Activated T-helper 1 cell treated with anti-CD3 and anti-CD28 coated beads, Interleukin-12 subunit alpha, Interleukin-12 subunit beta, Interleukin-2, Interleukin-4 antibody, amounts not matched to agents 30 ng/mL and 10 ng/mL and 1 ng/mL, durations not matched to agents 14 hours and 24 hours and 36 hours (primary cell): ENCODE results near the gene CSRNP3. TPM values are rescaled to one million over a fixed set of nuclear protein-coding genes. Genes with fewer than 3 reads are reported as not detected.

Experiments
- DNase-seq: peaks from one replicate; pipeline ENCODE4 v3.0.0; 2021; ENCODE audit warnings: low spot score
- H3K27ac Mint-ChIP-seq: one replicate; pipeline ENCODE4 v1.8.0; 2021; ENCODE audit warnings: mild to moderate bottlenecking, mixed read lengths
- H3K27me3 Mint-ChIP-seq: one replicate; pipeline ENCODE4 v1.8.0; 2022; ENCODE audit warnings: mild to moderate bottlenecking, moderate library complexity, mixed read lengths; ENCODE audit not compliant: insufficient read depth
- H3K36me3 Mint-ChIP-seq: one replicate; pipeline ENCODE4 v1.8.0; 2021; ENCODE audit warnings: low read depth, mixed read lengths
- H3K4me1 Mint-ChIP-seq: one replicate; pipeline ENCODE4 v1.8.0; 2021; ENCODE audit warnings: low read depth, mixed read lengths
- H3K4me3 Mint-ChIP-seq: one replicate; pipeline ENCODE4 v1.8.0; 2021; ENCODE audit warnings: mild to moderate bottlenecking, moderate library complexity, mixed read lengths
- H3K9me3 Mint-ChIP-seq: one replicate; pipeline ENCODE4 v1.8.0; 2021; ENCODE audit warnings: mixed read lengths
- intact Hi-C: fragments of 100-400 bp; cut with micrococcal nuclease; formaldehyde crosslinking; loops from one replicate; pipeline ENCODE4 v1.15.1; 2024
- total RNA-seq: library from RNA; stranded (reverse); gene quantifications from 2 replicates; pipeline ENCODE4 v1.2.3, GENCODE V29; 2022

CSRNP3 gene
- total RNA-seq, 1 donor from 2014 or later: not detected

GRCh38 chr2:165618806-165619205, 149.3 kb downstream of the CSRNP3 start:
- intact Hi-C loops: no loop called here
- no peaks in the 10 kb centered on the region for H3K4me1 Mint-ChIP-seq
- DNase-seq: no peak
- H3K9me3 Mint-ChIP-seq: no peaks in the 10 kb centered on the region
- H3K27me3 Mint-ChIP-seq: peaks cover 4% of the 10 kb centered on the region
- H3K27ac Mint-ChIP-seq: no peak overlapping the region
- H3K4me3 Mint-ChIP-seq: no peak overlapping the region
- no peaks in the 10 kb centered on the region for H3K36me3 Mint-ChIP-seq

GRCh38 chr2:165621086-165621560, 151.6 kb downstream of the CSRNP3 start:
- Mint-ChIP-seq H3K4me3 (no peak overlapping the region), H3K4me1 (no peaks in the 10 kb centered on the region), H3K27me3 (peaks cover 4% of the 10 kb centered on the region), H3K9me3 (no peaks in the 10 kb centered on the region), H3K36me3 (no peaks in the 10 kb centered on the region), H3K27ac (no peak overlapping the region)
- intact Hi-C loops: no loop called here
- no peak for DNase-seq

GRCh38 chr2:165623161-165623560, 153.7 kb downstream of the CSRNP3 start:
- Mint-ChIP-seq H3K27me3 (peaks cover 4% of the 10 kb centered on the region), H3K4me1 (no peaks in the 10 kb centered on the region), H3K9me3 (no peaks in the 10 kb centered on the region), H3K36me3 (no peaks in the 10 kb centered on the region), H3K4me3 (no peak overlapping the region), H3K27ac (no peak overlapping the region)
- intact Hi-C loops: no loop called here
- no peak for DNase-seq

- Mint-ChIP-seq H3K36me3 (no peaks in the 10 kb centered on the region), H3K4me3 (no peak overlapping the region), H3K4me1 (no peaks in the 10 kb centered on the region), H3K27ac (no peak overlapping the region), H3K27me3 (peaks cover 4% of the 10 kb centered on the region), H3K9me3 (no peaks in the 10 kb centered on the region)
- DNase-seq: no peak
- intact Hi-C loops: no loop called here
Observed at GRCh38 chr2:165623783-165624469, 154.4 kb downstream of the CSRNP3 start.

- Mint-ChIP-seq H3K27me3 (peaks cover 4% of the 10 kb centered on the region), H3K9me3 (no peaks in the 10 kb centered on the region), H3K36me3 (no peaks in the 10 kb centered on the region), H3K4me1 (no peaks in the 10 kb centered on the region), H3K27ac (no peak overlapping the region), H3K4me3 (no peak overlapping the region)
- DNase-seq: no peak
- intact Hi-C loops: no loop called here
Observed at GRCh38 chr2:165624470-165624800, 154.9 kb downstream of the CSRNP3 start.

- H3K9me3 Mint-ChIP-seq: no peaks in the 10 kb centered on the region
- H3K4me1 Mint-ChIP-seq: no peaks in the 10 kb centered on the region
- no peaks in the 10 kb centered on the region for H3K36me3 Mint-ChIP-seq
- H3K27me3 Mint-ChIP-seq: peaks cover 3% of the 10 kb centered on the region
- intact Hi-C loops: no loop called here
- DNase-seq: no peak
- no peak overlapping the region for H3K4me3 Mint-ChIP-seq
- no peak overlapping the region for H3K27ac Mint-ChIP-seq
Observed at GRCh38 chr2:165627470-165627869, 158.0 kb downstream of the CSRNP3 start.

- peaks cover 2% of the 10 kb centered on the region for H3K27me3 Mint-ChIP-seq
- H3K36me3 Mint-ChIP-seq: no peaks in the 10 kb centered on the region
- no peaks in the 10 kb centered on the region for H3K4me1 Mint-ChIP-seq
- no peak overlapping the region for H3K27ac Mint-ChIP-seq
- no peak for DNase-seq
- no peak overlapping the region for H3K4me3 Mint-ChIP-seq
- intact Hi-C loops: no loop called here
- no peaks in the 10 kb centered on the region for H3K9me3 Mint-ChIP-seq
Observed at GRCh38 chr2:165629776-165630175, 160.3 kb downstream of the CSRNP3 start.

GRCh38 chr2:165630236-165630635, 160.7 kb downstream of the CSRNP3 start:
- Mint-ChIP-seq H3K27ac (no peak overlapping the region), H3K4me3 (no peak overlapping the region), H3K36me3 (no peaks in the 10 kb centered on the region), H3K4me1 (no peaks in the 10 kb centered on the region), H3K27me3 (peaks cover 2% of the 10 kb centered on the region), H3K9me3 (no peaks in the 10 kb centered on the region)
- no peak for DNase-seq
- intact Hi-C loops: no loop called here

- H3K27ac Mint-ChIP-seq: no peak overlapping the region
- no peaks in the 10 kb centered on the region for H3K9me3 Mint-ChIP-seq
- H3K4me1 Mint-ChIP-seq: no peaks in the 10 kb centered on the region
- no peaks in the 10 kb centered on the region for H3K36me3 Mint-ChIP-seq
- no peak overlapping the region for H3K4me3 Mint-ChIP-seq
- intact Hi-C loops: no loop called here
- DNase-seq: no peak
- H3K27me3 Mint-ChIP-seq: peaks cover 2% of the 10 kb centered on the region
Observed at GRCh38 chr2:165631089-165631488, 161.6 kb downstream of the CSRNP3 start.

GRCh38 chr2:165632594-165632993, 163.1 kb downstream of the CSRNP3 start:
- Mint-ChIP-seq H3K36me3 (no peaks in the 10 kb centered on the region), H3K27ac (no peak overlapping the region), H3K9me3 (no peaks in the 10 kb centered on the region), H3K27me3 (peaks cover 2% of the 10 kb centered on the region), H3K4me3 (no peak overlapping the region), H3K4me1 (no peaks in the 10 kb centered on the region)
- no peak for DNase-seq
- intact Hi-C loops: no loop called here

GRCh38 chr2:165633431-165633830, 163.9 kb downstream of the CSRNP3 start:
- Mint-ChIP-seq H3K9me3 (no peaks in the 10 kb centered on the region), H3K36me3 (no peaks in the 10 kb centered on the region), H3K4me1 (no peaks in the 10 kb centered on the region), H3K27me3 (peaks cover 2% of the 10 kb centered on the region), H3K4me3 (no peak overlapping the region), H3K27ac (no peak overlapping the region)
- intact Hi-C loops: no loop called here
- no peak for DNase-seq

GRCh38 chr2:165634282-165634681, 164.8 kb downstream of the CSRNP3 start:
- H3K27ac Mint-ChIP-seq: no peak overlapping the region
- no peak overlapping the region for H3K4me3 Mint-ChIP-seq
- H3K27me3 Mint-ChIP-seq: peaks cover 2% of the 10 kb centered on the region
- intact Hi-C loops: no loop called here
- H3K36me3 Mint-ChIP-seq: no peaks in the 10 kb centered on the region
- DNase-seq: no peak
- no peaks in the 10 kb centered on the region for H3K4me1 Mint-ChIP-seq
- no peaks in the 10 kb centered on the region for H3K9me3 Mint-ChIP-seq

GRCh38 chr2:165634855-165635254, 165.4 kb downstream of the CSRNP3 start:
- H3K36me3 Mint-ChIP-seq: no peaks in the 10 kb centered on the region
- H3K27me3 Mint-ChIP-seq: peaks cover 2% of the 10 kb centered on the region
- no peak overlapping the region for H3K27ac Mint-ChIP-seq
- no peak overlapping the region for H3K4me3 Mint-ChIP-seq
- DNase-seq: no peak
- H3K9me3 Mint-ChIP-seq: no peaks in the 10 kb centered on the region
- H3K4me1 Mint-ChIP-seq: no peaks in the 10 kb centered on the region
- intact Hi-C loops: no loop called here

GRCh38 chr2:165635532-165635931, 166.0 kb downstream of the CSRNP3 start:
- no peaks in the 10 kb centered on the region for H3K9me3 Mint-ChIP-seq
- no peak for DNase-seq
- H3K4me1 Mint-ChIP-seq: no peaks in the 10 kb centered on the region
- H3K27me3 Mint-ChIP-seq: no peaks in the 10 kb centered on the region
- H3K4me3 Mint-ChIP-seq: no peak overlapping the region
- H3K27ac Mint-ChIP-seq: no peak overlapping the region
- intact Hi-C loops: no loop called here
- no peaks in the 10 kb centered on the region for H3K36me3 Mint-ChIP-seq
